ENCODE measurements around the gene PCP4L1. TPM values are rescaled to one million over a fixed set of nuclear protein-coding genes. Genes with fewer than 3 reads are reported as not detected.
A peak's percentile ranks its signal among the peaks of the same experiment; 100 is the strongest.

Gene PCP4L1
- total RNA-seq, 1 donor from 2014 or later = 5.1 TPM

- DNase-seq (ENCODE audit: low spot score) (no peak), ATAC-seq (no peak)
These were observed 6.8 kb downstream of the PCP4L1 start for GRCh38 chr1:161265305-161265704.

DNA sequence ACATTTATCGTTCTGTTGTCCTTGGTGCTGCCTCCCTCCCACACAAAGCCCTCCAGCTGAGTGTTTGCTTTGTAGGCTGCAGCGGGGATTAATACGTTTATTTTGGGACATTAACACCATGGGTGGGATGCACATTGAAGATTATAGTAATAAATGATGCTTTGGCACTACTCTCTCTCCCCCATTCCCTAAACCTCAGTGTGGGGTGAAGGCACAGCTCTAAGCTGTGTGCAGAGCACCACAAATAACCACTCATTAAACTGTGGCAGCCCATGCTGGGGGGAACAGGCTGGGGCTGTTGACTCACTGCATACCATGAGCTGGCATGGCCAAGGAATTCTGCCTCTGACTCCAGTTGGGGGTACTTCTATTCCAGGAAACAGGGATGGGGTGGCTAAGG, 7.7 kb downstream of the PCP4L1 start:
- DNase-seq (ENCODE audit: low spot score) = no peak
- no peak for ATAC-seq

DNA sequence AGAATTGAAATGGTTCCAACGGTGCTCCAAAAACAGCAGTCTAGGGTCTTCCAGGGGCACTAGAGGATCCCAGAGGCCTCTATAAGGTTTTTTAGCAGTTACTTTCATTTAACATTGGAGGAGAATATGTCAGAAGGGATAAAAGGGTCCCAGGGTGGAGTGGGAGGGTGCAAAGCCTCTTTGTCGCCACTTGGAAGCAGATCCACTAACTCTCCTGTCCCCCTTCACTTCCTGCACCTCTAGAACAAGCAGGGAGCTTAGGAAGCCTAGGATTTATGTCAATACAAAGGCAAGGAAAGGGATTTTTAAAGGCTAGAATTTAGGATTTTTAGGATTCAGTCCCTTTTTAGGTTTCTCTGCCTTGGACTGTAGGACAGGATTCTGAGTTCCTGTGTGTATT, 8.3 kb downstream of the PCP4L1 start:
- no peak for ATAC-seq
- no peak for DNase-seq (ENCODE audit: low spot score)

GRCh38 chr1:161267321-161267720, 8.8 kb downstream of the PCP4L1 start:
- DNase-seq (ENCODE audit: low spot score) (no peak), ATAC-seq (no peak)

DNA sequence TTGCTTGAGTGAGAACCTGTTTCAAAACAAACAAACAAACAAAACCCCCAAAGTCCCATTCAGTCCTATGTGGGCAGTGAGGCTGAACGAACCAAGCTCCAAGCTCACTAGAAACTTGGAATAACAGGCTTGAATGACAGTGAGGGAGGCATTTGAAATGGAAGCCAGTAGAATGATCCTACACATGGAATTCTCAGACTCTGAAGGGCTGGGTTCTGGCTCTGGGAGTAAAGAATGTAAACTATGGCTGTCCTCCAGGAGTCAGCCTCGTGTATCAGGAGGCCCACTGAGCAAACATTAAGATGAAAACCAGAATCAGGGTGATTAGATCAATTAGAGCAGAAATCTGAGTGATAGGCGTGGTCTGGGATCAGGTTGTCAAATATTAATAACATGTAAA, 14.9 kb downstream of the PCP4L1 start:
- ATAC-seq (no peak), DNase-seq (ENCODE audit: low spot score) (no peak)

GRCh38 chr1:161274874-161275273, 16.3 kb downstream of the PCP4L1 start:
- DNase-seq (ENCODE audit: low spot score) = no peak

GRCh38 chr1:161282991-161283390, 24.4 kb downstream of the PCP4L1 start:
- DNase-seq (ENCODE audit: low spot score) (no peak), ATAC-seq (no peak)

More at GRCh38 chr1:161274874-161275273, 16.3 kb downstream of the PCP4L1 start:
- ATAC-seq = no peak

DNA sequence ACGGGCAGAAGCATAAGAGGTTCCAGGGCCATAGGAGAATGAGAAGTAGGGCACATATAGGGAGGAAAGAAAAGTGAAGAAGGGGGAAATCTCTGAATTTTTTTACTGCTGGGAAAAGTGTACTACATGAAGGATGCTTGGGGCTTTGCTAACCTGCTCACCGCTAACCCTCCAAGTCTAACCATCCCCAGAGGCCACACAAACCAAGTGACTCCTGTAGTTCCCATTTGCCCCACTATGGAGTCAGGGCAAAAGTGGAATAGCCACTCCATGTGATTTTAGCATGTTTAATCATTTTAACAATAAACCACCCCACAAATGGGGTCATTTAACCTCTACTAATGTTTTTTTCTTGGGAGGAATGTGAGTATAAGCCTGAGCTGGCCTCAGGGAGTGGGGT, 26.6 kb downstream of the PCP4L1 start:
- ATAC-seq = no peak
- no peak for DNase-seq (ENCODE audit: low spot score)

GRCh38 chr1:161285521-161285920, 27.0 kb downstream of the PCP4L1 start:
- DNase-seq (ENCODE audit: low spot score) (no peak), ATAC-seq (no peak)

DNA sequence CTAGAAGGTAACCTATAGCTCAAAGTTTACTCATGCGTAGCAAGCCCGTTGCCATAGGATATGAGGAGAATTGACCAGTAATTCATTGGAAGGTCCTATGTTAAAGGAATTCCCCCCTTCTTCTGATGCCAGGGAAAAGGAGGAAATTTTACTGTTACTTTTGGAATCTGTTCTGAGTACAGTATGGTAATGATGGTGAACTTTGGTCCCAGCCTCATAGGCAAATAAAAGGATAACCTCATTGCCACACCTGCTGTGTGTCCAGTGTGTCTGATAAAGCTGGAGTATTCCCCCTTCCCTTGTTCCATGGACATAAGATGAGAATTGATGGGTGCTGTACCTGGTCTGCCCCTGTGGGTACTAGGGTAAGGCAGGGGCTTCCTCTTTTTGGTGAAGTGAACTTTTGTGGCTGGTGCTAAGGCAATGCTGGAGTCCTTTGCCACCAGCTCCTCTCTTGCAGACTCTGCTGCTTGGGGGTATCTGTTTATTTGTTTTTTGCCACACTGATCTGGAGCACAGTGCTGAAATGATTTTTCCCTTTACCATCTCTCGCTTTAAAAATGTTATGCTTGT, 29.0 kb downstream of the PCP4L1 start:
- no peak for DNase-seq (ENCODE audit: low spot score)
- no peak for ATAC-seq

GRCh38 chr1:161290779-161291178, 32.2 kb downstream of the PCP4L1 start:
- ATAC-seq = no peak
- DNase-seq (ENCODE audit: low spot score) = no peak

- DNase-seq (ENCODE audit: low spot score) (no peak), ATAC-seq (no peak)
These were observed 38.9 kb downstream of the PCP4L1 start for GRCh38 chr1:161297415-161297814.

GRCh38 chr1:161298116-161298515, 39.6 kb downstream of the PCP4L1 start:
- DNase-seq (ENCODE audit: low spot score) = no peak
- ATAC-seq = no peak

DNA sequence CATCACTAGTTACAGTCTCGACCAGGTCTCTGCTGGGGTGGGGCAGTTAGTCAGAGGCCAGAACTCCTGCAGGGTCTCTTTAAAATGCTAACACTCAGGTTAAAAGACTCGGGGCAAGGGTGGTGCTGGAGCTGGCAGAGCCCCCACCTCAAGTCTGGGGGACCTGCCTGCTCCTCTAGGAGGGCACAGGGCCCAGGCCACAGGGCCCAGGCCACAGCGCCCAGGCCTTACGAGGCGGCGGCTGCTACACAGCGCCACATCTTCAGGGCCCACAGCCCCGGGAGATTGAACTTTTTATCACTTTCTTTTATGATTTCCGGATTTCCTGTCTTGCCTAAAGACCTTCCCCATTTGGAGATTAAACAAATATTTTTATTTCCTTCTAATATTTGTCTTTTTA, 40.8 kb downstream of the PCP4L1 start:
- DNase-seq (ENCODE audit: low spot score) (no peak), ATAC-seq (no peak)

- no peak for ATAC-seq
- no peak for DNase-seq (ENCODE audit: low spot score)
These were observed 41.9 kb downstream of the PCP4L1 start for GRCh38 chr1:161300478-161300877.

DNA sequence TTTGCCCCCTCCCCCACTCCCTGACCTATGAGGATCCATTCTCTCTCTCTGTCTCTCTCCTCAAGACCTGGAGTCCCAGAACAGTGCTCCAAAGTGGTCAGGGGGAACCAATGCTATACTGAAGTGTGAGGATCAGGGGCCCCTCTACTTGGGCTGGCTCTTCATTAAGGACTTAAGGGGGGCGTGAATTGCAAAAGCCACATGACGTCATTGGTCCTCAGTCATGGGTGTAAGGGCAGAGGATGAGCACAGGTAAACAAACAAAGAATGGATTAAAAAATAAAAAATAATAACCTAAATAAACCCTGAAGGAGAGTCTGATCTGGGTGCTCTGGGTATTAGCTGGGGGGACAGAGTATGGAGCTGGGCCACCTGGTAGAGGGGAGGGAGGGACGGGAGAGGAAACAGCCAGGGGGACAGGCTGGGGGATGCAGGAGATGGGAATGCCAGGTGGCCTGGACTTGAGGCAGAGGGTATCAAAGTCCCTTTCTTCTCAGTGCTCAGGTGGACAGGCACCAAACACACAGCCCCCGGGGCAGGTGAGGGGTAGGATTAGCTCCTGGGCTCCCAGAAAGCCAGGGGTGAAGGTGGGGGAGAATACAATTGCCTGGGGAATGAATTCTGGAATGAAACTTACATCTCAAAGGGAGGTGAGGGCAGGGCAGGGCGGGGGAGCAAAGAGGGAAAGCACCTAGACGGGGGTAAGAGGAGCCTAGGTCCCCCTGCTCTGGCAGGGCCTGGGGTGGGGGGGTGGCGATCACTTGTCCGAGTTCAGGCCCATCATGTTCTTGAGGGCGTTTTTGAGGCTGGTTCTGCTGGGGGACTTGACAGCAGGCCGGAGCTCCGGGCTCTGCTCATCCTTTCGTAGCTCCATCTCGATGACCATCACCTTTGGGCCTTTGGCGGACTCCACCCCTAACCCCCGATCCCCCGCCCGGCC, 46.7 kb downstream of the PCP4L1 start:
- no peak for DNase-seq (ENCODE audit: low spot score)
- ATAC-seq = no peak

DNA sequence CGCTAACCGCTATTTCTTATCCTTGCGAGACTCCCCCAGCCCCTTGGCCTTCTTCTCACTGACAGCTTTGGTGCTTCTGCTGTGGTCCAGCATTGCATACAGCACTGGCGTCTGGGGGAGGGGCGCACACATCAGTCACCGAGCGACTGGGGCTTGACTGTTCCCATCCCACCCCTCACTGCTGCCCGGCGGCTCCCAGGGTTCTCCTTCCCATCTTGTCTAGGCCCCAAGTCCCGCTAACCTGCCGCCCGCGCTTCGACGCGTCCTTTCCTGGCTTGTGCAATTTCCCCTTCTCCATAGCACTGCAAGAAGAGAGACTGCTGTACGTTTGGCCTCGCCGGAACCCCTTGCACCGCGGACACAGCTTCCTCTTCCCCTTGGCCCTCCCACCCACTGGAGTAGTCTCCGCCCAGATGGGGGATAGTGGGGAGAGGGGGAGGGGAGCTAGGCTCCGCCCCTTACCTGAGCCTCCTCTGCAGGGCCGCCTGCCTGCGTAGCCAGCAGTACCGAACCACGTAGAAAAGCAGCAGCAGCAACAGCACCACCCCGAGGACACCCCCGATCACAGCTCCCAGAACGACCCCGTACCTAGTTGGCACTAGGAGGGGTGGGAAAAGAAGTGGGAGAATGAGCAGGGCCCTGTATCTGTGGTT, 47.4 kb downstream of the PCP4L1 start:
- DNase-seq (ENCODE audit: low spot score) (peak; percentile 88), ATAC-seq (peak; percentile 99)

DNA sequence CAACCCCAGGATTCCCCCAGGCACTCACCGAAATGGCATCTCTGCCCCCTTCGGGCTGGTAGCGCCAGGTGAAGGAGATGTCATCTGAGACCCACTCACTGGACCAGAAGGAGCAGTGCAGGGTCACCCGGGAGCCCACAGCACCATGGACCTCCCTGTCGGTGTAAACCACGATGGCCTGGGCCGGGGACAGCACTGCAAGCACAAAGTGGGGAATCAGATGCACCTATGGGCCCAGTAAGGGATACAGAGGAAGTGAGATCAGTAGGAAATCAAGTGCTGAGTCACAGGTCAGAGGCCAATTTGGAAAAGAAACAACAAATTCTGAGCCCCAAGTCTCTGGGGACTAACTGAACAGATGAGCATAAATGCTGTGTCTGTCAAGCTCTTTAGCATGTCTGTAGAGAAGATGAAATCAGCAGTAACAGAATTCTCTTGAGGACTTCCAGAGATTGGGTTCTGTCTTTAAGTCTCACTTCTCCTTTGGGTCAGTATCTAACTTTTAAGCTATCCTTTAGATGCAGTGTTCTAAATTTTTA, 48.8 kb downstream of the PCP4L1 start:
- DNase-seq (ENCODE audit: low spot score) (no peak), ATAC-seq (no peak)

DNA sequence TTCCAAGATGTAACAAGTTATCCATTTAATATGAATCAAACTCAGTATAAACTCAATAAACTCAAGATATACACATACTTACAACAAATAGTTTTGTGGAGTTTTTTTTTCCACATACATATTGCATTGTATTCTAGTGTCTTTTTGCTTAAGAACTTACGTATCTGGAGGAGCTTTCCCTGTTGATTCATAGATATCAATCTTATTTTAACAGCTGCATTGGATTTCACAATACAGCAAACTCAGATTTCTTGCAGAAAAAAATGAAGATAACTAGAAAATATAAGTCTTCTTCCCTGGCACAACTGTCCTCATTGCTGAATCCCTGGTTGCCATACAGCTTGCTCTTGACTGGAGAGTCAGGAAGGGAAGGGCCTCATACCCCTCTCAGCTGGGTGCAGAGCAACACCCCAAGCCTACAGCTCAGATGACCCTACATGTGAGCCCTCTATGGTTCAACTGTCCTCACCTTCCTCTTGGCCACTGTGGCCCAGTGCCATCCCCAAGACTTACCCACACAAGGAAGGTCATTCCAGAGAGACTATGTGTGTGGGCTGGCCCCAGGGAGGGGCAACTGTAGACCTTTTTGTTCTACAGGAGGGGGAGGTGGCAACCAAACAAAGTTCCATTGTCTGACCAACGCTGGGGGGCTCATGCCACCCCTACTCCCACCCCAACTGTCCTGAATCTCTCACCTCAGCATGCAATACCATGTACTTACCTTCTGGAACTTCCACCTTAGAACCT, 49.5 kb downstream of the PCP4L1 start:
- DNase-seq (ENCODE audit: low spot score) (no peak), ATAC-seq (no peak)

DNA sequence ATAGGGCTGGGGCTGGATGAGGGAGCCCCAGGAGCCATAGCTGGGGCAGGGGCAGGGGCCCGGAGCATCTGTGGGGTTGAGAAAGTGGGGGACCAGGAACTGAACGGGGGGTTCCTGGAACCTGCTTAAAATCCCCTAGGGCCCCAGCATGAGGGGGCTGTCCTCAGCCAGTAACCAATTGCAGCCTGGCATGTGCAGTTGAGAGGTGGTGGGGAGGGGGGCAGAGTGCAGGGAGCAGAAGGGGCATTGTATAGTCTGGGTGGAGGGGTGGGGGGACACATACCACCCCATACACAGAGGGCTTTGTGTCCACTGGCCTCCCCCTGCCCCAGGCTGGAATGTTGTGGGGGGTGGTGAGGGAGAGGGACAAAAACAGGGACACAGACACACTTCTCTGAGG, 51.3 kb downstream of the PCP4L1 start, which contains the start of gene MPZ:
Gene MPZ, minus strand, starts transcription at position 101 of the 400 bp plus-strand sequence. Its CDS starts 63 bp downstream, at position 38.
- DNase-seq (ENCODE audit: low spot score) = no peak
- ATAC-seq = no peak
